GM18519 (cell line): Measurements from ENCODE around the gene GADD45GIP1.
"Not testable (repeated sequence)": the region's sequence is repeated elsewhere in the genome, so short reads cannot be mapped to it uniquely, and the experiment has no call there.

ENCODE experiments used
- ATAC-seq: cut with Tn5 transposase; IDR thresholded peaks from one replicate; pipeline ENCODE4 v1.9.1; 2021; ENCODE audit warnings: mild to moderate bottlenecking, moderate library complexity; ENCODE audit not compliant: unreplicated experiment, low FRiP score

GADD45GIP1 gene

DNA sequence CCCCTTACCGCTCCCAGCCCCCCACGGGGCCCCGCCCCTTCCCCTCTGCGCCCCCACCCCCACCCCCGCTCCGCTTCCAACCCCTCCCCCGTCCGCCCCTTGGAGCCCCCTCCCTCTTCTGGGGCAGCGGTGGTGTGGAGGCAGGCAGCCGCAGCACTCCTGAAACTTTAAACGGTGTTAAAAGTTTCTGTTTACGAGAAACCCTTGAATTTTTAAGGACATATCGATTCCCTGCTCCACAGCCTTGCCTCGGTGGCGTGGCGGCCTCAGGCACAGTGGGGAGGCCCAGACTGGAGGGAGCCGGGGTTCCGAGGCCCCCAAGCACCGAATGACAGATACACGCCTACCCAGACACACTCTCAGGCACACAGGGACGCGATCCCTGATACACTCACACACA is 33.4 kb upstream of the GADD45GIP1 start:
- ATAC-seq: no peak

DNA sequence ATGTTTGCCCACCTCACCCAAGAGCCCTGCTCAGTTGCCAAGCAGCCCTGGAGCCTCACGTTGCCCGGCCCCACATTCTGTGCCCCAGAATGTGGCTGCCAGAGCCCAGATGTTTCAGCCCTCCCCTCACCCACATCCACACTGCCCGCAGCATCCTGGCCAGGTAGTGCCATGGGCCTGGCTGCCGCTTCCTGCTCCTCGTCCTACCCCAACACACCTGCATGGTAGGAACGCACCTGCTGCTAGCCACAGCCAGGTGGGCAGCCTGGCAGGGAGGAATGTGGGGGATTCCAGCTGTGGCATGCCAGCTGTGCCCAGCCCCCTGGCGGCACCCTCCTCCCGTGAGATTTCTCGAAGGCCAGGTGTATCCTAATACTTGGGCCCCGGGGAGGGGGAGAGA is 30.8 kb upstream of the GADD45GIP1 start:
- ATAC-seq: no peak

DNA sequence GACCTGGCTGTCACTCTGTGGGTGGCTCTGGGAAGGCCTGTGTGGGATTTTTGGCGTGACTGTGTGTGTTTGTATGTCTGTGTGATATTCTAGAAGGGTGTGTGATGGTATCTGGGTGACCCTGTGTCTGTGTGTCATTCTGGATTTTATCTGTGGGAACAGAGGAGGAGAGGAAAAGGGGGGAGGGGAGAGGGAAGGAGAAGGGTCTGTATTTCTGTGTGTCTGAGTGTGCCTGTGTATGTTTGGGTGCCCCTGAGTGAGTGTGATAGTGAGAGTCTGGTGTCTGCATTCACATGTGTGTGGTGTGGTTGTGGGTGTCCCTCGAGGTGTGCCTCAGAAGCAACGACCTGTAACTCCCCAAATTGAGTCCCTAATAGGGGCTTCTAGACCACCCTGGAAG is 30.2 kb upstream of the GADD45GIP1 start:
- no peak for ATAC-seq

DNA sequence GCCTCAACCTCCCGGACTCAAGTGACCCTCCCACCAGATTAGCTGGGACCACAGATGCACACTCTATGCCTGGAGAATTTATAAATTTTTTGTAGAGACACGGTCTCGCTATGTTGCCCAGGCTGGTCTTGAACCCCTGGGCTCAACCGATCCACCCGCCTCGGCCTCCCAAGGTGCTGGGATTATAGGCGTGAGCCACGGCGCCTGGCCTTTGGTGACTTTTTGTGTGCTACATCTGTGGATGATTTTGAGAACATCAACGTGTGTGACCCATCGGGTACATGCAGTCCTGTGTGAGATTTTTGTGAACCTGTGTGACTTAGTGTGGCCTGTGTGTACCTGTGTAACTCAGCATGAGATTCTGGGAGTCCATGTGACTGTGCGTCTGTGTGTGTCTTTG is 29.7 kb upstream of the GADD45GIP1 start:
- no peak for ATAC-seq

DNA sequence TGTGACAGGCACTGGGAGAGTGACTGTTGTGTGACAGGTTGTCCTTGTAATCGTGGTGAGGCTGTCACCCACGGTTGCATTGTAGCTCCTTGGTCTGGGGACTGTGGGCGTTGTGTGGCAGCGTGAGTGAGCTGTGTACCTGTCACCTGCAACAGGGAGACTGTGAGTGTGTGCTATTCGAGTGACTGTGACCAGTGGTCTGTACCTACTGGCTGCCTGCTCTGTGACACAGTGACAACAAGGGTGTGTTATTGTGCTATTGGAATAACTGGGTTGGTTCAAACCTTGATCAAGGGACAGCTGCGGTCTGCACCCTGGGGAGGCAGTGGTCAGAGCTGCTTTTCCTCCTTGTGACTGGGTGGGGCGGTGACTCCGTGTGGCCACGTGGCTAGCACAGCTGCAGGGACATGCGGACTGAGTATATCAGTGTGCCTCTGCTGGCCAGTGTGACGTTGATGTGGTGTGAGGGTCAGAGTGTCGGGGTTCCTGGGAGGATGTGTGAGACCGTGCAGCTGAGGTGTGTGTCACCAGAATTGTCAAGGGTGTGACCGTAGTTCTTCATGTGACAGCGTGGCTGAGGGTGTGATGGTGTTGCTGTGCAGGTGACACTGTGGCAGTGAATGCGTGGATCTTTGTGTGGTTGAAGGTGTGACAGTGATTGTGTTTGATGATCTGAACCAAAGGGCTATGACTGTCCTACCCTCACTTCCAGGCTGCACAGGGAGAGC is 28.2 kb upstream of the GADD45GIP1 start:
- no peak for ATAC-seq

DNA sequence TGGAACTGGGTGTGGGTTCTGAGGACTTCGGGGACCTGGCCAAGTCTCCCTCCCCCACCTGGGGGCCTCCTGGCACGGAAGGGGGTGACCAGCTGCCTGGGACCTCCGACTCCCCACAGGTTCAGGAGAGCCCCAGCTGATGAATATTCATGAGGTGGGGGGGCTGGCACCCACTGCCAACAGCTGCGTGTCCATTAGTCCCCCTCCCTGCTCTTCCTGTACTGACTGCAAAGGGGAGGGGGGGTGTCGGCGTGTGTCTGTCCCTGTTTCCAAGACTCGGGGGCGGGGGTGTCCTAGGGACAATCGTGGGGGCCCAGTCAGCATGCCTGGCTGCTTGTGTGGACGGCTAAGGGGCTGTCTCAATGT is 27.6 kb upstream of the GADD45GIP1 start:
- no peak for ATAC-seq

DNA sequence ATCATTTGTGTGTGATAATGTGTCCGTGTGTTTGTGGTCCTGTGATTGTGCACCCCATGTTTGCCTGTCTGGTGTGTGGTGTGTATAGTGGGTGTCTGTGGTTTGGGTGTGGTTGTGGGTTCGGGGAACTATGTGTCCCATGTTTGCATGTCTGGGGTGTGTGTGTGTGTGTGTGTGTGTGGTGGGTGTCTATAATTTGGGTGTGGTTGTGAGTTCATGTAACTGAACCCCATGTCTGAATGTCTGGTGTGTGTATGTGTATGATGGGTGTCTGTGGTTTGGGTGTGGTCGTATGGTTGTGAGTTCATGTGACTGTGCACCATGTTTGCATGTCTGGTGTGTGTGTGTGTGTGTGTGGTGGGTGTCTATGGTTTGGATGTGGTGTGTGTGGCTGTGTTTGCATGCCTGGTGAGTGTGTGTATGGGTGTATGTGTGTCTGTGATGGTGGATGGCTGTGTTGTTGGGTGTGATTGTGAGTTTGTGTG is 27.2 kb upstream of the GADD45GIP1 start:
- no peak for ATAC-seq

DNA sequence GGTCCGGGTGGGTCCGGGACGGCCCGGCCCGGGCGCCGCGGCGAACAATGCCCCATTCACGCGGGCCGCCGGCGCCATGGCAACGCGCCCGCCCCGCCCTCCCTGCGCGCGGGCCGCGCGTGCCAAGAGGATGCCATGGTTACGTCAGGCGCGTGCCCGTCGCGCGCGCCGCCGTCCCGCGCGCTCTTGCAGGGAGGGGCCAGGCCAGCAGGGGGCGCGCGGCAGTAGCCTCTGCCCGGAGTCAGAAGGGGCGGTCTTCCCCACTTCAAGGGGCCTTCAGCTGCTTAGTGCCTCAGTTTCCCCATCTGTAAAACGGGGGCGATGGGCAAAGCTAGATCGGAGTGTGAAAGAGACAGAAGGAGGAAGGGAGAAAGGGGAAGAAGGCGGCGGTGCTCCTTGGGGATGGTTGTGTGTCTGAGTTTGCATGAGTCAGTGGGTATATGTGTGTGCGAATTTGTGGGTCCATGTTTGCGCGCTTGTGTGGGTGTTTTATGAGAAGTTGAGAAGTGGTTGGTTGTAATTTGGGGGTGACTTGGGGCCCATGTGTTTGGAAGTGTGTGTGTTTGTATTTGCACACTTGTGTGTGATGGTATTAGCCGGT is 26.6 kb upstream of the GADD45GIP1 start:
- ATAC-seq: no peak

DNA sequence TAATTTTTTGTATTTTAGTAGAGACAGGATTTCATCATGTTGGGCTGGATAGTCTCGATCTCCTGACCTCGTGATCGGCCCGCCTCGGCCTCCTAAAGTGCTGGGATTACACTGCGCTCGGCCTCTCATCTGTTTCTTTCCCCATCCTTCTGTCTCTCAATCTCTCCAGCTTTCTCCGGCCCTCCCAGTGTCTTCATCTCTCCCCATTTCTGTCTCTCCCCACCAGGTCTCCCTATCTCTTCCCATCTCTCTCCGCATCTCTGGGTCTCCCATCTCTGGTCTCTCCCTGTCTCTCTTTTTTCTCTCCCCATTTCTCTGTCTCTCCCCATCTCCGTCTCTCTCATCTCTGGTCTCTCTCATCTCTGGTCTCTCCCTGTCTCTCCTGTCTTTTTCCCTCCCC is 26.1 kb upstream of the GADD45GIP1 start:
- ATAC-seq: no peak

DNA sequence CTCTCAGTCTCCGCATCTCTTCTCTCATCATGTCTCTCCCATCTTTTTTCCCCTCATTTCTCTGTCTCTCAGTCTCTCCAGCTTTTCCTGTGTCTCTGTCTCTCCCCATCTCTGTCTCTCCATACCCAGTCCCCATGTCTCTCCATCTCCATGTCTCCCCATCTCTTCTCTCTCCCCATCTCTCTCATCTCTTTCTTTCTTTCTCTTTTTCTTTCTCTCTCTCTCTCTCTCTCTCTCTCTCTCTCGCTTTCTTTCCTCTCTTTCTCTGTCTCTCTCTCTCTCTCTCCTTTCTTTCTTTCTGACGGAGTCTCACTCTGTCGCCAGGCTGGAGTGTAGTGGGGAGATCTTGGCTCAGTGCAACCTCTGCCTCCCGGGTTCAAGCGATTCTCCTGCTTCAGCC is 25.6 kb upstream of the GADD45GIP1 start:
- no peak for ATAC-seq

DNA sequence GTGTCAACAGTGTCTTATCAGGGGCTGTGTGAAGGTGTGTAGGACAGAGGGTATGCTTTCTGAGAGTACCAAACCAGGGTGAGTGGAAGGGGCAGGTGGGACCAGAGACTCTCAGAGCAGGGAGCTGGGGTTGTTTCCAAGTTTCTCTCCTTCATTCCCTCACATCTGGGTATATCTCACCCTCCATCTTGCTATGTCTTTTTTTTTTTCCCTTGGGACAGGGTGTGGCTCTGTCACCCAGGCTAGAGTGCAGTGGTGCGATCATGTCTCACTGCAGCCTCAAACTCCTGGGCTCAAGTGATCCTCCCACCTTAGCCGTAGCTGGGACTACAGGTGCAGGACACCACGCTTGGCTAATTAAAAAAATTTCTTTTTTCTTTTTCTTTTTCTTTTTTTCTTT is 23.0 kb upstream of the GADD45GIP1 start:
- ATAC-seq: no peak

DNA sequence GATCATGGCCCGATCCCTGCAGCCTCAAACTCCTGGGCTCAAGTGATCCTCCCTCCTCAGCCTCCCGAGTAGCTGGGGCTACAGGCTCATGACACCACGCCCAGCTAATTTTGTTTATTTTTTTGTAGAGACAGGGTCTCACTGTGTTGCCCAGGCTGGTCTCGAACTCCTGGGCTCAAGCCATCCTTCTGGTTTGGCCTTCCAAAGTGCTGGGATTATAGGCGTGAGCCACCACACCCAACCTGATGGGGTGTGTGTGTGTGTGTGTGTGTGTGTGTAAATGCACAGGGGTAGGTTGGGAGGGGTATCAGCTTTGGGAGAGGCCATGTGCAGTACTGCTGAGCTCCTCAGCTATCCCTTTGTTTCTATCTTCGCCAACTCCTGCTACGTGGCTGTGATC is 19.1 kb upstream of the GADD45GIP1 start:
- not testable (repeated sequence) for ATAC-seq

DNA sequence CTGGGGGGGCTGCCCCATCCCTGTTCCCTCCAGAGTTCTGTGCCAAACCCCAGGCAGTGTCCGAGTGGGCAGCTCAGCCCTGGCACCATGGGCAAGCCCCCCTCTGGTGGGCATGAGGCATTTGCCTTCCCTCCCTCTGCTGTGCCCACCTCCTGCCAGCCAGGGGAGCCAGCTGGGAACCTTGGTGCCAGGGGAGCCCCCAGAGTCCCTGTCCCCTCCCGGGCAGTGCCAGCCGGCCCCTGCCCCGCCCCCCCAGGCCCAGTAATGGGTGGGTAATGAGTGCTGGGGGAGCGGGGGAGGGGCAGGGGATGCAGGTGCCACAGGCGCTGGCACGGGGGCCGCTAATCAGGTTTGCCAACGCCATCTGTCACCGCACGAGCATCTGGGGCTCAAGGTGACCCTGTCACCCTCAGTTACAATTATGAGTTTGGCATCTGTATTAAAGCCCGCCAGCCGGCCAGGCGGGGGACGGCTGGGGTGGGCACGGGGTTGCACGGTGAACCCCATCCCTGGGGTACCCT is 18.3 kb upstream of the GADD45GIP1 start:
- no peak for ATAC-seq

DNA sequence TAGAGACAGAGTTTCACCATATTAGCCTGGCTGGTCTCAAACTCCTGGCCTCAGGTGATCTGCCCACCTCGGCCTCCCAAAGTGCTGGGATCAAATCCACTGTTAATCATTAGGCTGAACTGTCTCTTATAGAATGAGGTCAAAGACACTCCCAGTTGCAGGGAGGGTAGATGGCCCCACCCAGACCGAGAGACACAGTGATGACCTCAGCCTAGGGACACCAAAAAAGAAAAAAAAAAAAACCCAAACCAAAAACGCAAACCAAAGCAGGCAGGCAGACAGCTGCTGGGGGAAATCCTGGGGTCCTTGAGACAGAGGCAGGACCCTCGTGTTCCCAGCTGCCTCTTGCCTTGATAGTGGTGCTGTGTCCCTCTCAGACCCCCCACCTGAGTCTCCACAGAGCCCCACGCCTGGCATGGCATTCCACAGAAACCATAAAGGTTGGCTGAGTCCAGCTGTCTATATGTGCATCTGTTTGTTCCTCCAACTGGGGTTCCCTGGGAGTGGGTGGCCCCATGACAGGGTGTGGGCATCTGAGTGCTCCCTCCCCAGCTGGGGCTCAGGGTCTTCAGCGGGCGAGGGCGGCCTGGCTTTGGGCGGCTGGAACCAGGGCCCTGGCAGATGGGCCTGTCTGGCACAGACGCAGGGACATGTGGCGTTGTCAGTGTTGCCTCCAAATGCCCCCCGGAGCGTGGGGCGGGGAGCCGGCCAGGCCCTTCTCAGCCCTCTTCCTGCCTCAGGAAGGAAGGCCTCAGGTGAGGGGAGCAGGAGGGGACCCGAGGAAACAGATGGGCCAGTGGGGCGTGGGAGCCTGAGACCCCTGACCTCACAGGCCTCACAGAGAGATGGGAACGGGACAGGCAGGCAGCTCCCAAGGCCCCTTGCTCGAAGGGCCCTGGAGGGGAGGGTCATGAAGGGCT is 17.5 kb upstream of the GADD45GIP1 start:
- no peak for ATAC-seq

DNA sequence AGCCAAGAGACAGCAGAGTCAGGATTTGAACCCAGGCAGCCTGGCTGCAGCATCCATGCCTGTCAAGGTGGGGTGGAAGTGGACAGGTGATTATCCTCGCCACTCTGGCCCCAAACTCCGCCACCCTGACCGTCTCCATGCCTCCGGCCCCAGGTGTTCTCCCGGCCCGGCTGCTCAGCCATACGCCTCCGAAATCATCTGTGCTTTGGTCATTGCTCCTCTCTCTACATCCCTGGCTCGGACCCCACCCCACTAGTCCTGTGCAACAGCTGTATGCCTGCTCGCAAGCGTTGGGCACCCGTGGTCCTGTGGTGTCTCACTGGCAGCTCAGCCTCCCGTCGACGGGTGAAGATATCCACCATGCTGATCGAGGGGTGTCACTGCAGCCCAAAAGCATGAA is 16.2 kb upstream of the GADD45GIP1 start:
- ATAC-seq: no peak

DNA sequence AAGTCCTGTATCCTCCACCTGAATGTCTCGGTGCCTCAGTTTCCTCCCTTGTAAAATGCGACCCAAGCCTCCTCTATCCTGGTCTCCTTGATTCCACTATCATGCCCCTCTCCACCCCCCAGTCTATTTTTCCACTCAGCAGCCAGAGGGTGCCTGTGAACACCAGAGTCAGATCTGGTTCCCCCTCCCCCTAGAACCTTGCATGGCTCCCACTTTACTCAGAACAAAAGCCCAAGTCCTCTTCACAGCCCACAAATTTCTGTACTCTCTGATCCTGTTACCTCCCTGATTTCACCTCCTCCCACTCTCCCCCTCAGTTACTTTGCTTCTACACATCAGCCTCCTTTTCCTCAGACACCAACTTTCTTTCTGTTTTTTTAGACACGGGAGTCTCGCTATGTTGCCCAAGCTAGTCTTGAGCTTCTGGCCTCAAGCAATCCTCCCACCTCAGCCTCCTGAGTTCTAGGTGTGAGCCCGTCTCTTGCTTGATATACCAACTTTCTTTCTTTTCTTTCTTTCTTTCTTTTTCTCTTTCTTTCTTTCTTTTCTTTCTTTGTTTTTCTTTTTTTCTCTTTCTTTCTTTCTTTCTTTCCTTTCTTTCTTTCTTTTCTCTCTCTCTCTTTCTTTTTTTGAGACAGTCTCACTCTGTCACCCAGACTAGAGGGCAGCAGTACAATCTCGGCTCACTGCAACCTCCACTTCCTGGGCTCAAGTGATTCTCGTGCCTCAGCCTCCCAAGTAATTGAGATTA is 13.2 kb upstream of the GADD45GIP1 start:
- ATAC-seq: no peak

DNA sequence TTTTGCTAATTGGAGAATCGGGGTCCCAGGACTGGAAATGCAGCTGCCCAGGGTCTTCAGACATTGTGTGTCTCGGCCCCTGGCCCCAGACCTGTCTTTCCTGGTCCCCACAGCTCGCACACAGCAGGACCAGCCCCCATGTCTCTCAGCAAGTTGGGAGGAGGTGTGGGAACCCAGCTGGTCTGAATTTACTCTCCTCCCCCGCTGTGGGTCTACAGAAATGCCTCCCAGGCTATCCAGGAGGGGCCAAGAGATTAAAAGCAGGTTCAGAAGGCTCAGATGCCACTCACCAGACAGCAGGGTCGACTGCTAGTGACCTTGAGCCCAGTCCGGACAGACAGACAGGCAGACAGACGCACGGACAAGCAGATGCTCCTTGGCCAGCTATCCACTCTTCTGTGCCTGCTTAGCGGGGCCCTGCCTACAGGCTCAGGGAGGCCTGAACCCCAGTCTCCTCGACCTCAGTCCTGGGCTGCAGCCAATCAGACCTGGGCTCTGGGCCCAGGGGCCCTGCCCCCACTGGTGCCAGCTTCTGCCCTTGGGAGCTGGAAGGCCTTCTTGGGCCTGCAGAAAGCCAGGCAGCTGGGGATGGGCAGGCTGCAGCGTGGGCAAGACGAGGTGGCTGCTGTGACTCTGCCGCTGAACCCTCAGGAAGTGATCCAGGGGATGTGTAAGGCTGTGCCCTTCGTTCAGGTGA is 12.4 kb upstream of the GADD45GIP1 start, which contains the start of gene DAND5:
DAND5 (plus strand) TSS at position 285 of the 697 bp plus-strand sequence; CDS start at position 370, 85 bp downstream.
- no peak for ATAC-seq

DNA sequence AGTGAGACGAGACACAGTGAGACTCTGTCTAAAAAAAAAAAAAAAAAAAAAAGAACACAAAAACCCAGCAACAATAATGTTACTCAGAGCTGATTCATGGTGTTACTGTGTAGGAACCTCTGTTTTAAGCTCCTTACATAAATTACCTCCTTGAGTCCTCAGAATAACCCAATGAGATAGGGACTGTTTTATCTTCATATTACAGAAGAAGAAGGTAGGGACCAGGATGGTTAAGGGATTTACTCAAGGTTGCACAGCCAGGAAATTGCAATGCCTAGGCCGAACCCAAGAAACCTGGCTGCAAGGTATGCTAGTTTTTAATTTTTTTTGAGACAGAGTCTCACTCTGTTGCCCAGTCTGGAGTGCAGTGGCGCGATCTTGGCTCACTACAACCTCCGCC is 10.9 kb upstream of the GADD45GIP1 start:
- no peak for ATAC-seq

DNA sequence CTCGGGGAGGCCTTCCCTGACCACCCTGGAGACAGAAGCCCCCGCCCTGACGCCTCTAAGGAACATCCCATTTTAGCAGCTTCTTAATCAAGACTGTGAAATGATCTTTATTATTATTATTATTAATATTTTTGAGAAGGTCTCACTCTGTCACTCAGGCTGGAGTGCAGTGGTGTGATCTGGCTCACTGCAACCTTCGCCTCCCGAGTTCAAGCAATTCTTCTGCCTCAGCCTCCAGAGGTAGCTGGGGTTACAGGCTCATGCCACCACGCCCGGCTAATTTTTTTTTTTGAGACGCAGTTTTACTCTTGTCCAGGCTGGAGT is 8.8 kb upstream of the GADD45GIP1 start:
- ATAC-seq: no peak
